ENCODE results near the gene MCTP1.

DNA sequence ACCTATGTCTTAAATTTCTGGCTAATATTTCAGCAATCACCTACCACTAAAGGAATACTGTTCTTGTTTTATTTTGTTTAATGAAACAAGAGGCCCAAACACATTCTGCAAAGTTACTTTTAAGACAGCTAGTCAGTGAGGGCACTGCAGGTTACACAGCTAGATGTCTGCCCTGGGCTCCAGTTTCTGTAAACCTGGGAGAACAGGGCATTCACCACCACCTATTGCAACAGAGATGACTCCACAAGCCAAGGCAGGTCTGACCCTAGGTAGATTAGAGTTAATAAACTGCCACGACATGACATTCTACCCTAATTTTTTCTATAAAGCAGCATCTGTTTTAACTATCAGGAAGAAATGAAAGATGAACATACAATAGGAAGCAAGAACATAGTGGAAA lies 575.6 kb downstream of the MCTP1 start:
- TF ChIP-seq POLR2AphosphoS5 (IDR thresholded peaks at IDR 0.05): no peak
- TF ChIP-seq, protein P1, sequence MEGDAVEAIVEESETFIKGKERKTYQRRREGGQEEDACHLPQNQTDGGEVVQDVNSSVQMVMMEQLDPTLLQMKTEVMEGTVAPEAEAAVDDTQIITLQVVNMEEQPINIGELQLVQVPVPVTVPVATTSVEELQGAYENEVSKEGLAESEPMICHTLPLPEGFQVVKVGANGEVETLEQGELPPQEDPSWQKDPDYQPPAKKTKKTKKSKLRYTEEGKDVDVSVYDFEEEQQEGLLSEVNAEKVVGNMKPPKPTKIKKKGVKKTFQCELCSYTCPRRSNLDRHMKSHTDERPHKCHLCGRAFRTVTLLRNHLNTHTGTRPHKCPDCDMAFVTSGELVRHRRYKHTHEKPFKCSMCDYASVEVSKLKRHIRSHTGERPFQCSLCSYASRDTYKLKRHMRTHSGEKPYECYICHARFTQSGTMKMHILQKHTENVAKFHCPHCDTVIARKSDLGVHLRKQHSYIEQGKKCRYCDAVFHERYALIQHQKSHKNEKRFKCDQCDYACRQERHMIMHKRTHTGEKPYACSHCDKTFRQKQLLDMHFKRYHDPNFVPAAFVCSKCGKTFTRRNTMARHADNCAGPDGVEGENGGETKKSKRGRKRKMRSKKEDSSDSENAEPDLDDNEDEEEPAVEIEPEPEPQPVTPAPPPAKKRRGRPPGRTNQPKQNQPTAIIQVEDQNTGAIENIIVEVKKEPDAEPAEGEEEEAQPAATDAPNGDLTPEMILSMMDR (IDR thresholded peaks at IDR 0.05): no peak
- TF ChIP-seq POLR2A (IDR thresholded peaks at IDR 0.05; ENCODE audit: low read depth): no peak

All from esophagus muscularis mucosa (tissue), 3 donors.